Parathyroid adenoma (tissue), 2 donors: ENCODE results near the gene MICOS13.

ENCODE experiments used
- H2AFZ ChIP-seq: fragments of 300-600 bp; sonication (generic); one replicate; pipeline ENCODE4 v1.7.0; 2017; ENCODE audit warnings: antibody characterized with exemption, mild to moderate bottlenecking
- H3K27ac ChIP-seq: fragments of 300-600 bp; sonication (generic); one replicate; pipeline ENCODE4 v1.7.0; 2017
- H3K27me3 ChIP-seq: fragments of 300-600 bp; sonication (generic); one replicate; pipeline ENCODE4 v1.7.0; 2017; ENCODE audit warnings: low read length; ENCODE audit not compliant: control insufficient read depth, insufficient read depth
- H3K36me3 ChIP-seq: fragments of 300-600 bp; sonication (generic); one replicate; pipeline ENCODE4 v1.7.0; 2017; ENCODE audit warnings: low read length; ENCODE audit not compliant: control insufficient read depth, insufficient read depth
- H3K4me1 ChIP-seq: fragments of 300-600 bp; sonication (generic); one replicate; pipeline ENCODE4 v1.7.0; 2017; ENCODE audit warnings: control low read depth
- H3K4me2 ChIP-seq: fragments of 300-600 bp; sonication (generic); one replicate; pipeline ENCODE4 v1.7.0; 2017; ENCODE audit warnings: low read length
- H3K4me3 ChIP-seq: fragments of 300-600 bp; sonication (generic); one replicate; pipeline ENCODE4 v1.7.0; 2017; ENCODE audit warnings: low read depth, low read length
- H3K79me2 ChIP-seq: fragments of 300-600 bp; sonication (generic); one replicate; pipeline ENCODE4 v1.7.0; 2017; ENCODE audit warnings: control low read depth
- H3K9ac ChIP-seq: fragments of 300-600 bp; sonication (generic); one replicate; pipeline ENCODE4 v1.7.0; 2017; ENCODE audit warnings: mild to moderate bottlenecking
- H3K9me3 ChIP-seq: fragments of 300-600 bp; sonication (generic); one replicate; pipeline ENCODE4 v1.7.0; 2017; ENCODE audit warnings: low read length; ENCODE audit not compliant: control insufficient read depth
- TF ChIP-seq, protein P1 (sequence below): fragments of 300-600 bp; sonication (generic); IDR thresholded peaks from one replicate; pipeline ENCODE4 v1.7.0; 2017; ENCODE audit warnings: antibody characterized with exemption, mild to moderate bottlenecking
- donor health status: primary hyperparathyroidism.

The MICOS13 gene

DNA sequence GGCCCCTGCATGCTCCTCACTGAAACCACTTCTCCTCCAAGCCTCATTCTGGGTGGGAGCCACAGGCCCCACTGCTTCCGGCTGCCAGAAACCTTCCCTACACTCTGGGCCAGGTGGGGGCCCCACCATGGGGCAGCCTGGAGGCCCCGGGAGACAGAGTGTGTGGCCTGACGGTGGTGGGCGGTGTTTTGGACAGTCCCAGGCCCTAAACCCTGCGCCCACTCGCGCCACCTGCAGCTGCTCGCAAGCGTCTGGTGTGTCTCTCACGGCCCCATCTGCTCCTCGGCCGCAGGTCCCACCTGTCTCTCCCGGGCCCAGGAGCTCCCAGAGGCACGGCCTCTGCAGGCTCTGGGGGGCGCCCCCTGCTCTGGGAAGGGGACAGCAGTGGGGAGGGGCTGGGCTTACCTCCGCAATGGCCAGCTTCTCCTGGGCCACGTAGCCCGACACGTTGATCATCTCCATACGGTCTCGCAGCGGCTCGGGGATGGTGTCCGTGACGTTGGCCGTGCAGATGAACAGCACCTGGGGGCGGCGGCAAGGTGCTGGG is 15.4 kb upstream of the MICOS13 start:
- H3K36me3 ChIP-seq, result no peaks in the 10 kb centered on the region
- H3K4me3 ChIP-seq, result no peak overlapping the region
- H3K9ac ChIP-seq, result no peak overlapping the region
- TF ChIP-seq, protein P1, sequence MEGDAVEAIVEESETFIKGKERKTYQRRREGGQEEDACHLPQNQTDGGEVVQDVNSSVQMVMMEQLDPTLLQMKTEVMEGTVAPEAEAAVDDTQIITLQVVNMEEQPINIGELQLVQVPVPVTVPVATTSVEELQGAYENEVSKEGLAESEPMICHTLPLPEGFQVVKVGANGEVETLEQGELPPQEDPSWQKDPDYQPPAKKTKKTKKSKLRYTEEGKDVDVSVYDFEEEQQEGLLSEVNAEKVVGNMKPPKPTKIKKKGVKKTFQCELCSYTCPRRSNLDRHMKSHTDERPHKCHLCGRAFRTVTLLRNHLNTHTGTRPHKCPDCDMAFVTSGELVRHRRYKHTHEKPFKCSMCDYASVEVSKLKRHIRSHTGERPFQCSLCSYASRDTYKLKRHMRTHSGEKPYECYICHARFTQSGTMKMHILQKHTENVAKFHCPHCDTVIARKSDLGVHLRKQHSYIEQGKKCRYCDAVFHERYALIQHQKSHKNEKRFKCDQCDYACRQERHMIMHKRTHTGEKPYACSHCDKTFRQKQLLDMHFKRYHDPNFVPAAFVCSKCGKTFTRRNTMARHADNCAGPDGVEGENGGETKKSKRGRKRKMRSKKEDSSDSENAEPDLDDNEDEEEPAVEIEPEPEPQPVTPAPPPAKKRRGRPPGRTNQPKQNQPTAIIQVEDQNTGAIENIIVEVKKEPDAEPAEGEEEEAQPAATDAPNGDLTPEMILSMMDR, result no peak
- H2AFZ ChIP-seq, result no peak overlapping the region
- H3K27ac ChIP-seq, result no peak overlapping the region
- no peaks in the 10 kb centered on the region for H3K9me3 ChIP-seq
- no peak overlapping the region for H3K4me2 ChIP-seq
- H3K79me2 ChIP-seq, result peaks cover 27% of the 10 kb centered on the region
- no peaks in the 10 kb centered on the region for H3K4me1 ChIP-seq
- H3K27me3 ChIP-seq, result no peaks in the 10 kb centered on the region

DNA sequence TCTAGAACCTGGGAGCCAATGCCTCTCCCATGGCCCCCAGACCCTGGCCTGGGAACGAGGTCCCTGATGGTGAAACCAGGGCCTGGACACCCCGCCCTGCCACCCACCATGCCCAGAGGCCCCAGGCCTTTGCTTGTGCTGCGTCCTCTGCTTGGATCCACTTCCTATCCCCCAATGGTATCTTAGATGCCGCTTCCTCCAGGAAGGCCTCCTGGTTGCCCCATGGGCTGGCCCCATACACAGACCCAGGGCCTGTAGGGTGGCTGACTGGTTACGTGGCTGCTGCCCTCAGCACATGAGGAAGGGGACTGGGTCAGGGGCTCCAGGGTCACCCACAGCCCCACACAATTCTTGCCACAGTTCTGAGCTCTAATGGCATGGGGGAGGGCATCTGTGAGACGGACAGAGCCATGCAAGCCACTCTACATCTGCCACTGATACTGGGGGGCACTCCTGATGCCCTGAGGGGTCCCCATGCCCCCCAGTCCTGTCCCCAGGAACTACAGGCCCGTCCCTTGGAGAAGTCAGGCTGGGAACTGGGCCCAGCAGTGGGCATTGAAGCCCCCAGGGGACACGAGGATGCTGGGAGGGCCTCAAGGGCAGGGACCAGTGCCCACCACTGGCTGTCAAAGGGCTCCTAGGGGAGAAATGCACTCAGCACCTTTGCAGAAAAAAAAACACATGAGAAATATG is 14.8 kb upstream of the MICOS13 start:
- no peaks in the 10 kb centered on the region for H3K4me1 ChIP-seq
- H3K36me3 ChIP-seq, result no peaks in the 10 kb centered on the region
- TF ChIP-seq, protein P1, result no peak

DNA sequence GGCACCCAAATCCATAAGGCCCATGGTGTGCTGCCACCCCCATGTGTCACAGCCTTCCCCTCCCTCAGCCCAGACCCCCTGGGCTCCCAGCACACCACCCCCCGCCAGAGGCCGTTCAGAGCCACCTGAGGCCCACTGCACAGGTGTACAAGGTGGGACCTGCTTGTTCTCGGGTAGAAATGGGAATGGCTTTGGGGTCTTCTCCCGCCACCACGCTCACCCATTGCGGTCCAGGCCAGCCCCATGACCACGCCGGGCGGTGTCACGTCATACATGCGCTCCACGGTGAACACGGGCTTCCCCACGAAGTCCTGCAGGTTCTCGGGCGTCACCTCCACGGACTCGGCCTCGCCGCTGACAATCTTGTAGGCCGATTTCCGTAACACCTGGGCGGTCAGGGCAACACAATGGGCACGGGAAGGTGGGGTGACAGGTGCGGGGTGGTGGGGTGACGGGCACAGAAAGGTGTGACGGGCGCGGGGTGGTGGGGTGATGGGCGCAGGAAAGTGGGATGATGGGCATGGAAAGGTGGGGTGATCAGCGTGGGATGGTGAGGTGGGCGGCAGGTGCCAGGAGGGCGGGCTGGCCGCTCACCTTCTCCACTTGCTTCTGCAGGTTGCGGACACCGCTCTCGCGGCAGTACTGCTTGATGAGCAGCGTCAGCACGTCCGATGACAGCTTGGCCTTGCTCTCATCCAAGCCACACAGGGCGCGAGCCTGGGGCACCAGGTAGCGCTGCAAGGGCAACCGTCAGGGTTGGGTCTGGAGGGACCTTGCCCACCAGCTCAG is 14.0 kb upstream of the MICOS13 start:
- H3K27ac ChIP-seq, result no peak overlapping the region
- H3K36me3 ChIP-seq, result no peaks in the 10 kb centered on the region
- H2AFZ ChIP-seq, result no peak overlapping the region
- H3K79me2 ChIP-seq, result peaks cover 27% of the 10 kb centered on the region
- H3K9ac ChIP-seq, result no peak overlapping the region
- no peaks in the 10 kb centered on the region for H3K4me1 ChIP-seq
- H3K27me3 ChIP-seq, result no peaks in the 10 kb centered on the region
- H3K4me3 ChIP-seq, result no peak overlapping the region
- H3K9me3 ChIP-seq, result no peaks in the 10 kb centered on the region
- TF ChIP-seq, protein P1, result no peak
- no peak overlapping the region for H3K4me2 ChIP-seq

More for the DNA sequence above, 14.8 kb upstream of the MICOS13 start:
- H3K27ac ChIP-seq, result no peak overlapping the region
- no peaks in the 10 kb centered on the region for H3K9me3 ChIP-seq
- no peaks in the 10 kb centered on the region for H3K27me3 ChIP-seq
- H3K9ac ChIP-seq, result no peak overlapping the region
- H2AFZ ChIP-seq, result no peak overlapping the region
- no peak overlapping the region for H3K4me2 ChIP-seq
- H3K79me2 ChIP-seq, result peaks cover 27% of the 10 kb centered on the region
- no peak overlapping the region for H3K4me3 ChIP-seq

DNA sequence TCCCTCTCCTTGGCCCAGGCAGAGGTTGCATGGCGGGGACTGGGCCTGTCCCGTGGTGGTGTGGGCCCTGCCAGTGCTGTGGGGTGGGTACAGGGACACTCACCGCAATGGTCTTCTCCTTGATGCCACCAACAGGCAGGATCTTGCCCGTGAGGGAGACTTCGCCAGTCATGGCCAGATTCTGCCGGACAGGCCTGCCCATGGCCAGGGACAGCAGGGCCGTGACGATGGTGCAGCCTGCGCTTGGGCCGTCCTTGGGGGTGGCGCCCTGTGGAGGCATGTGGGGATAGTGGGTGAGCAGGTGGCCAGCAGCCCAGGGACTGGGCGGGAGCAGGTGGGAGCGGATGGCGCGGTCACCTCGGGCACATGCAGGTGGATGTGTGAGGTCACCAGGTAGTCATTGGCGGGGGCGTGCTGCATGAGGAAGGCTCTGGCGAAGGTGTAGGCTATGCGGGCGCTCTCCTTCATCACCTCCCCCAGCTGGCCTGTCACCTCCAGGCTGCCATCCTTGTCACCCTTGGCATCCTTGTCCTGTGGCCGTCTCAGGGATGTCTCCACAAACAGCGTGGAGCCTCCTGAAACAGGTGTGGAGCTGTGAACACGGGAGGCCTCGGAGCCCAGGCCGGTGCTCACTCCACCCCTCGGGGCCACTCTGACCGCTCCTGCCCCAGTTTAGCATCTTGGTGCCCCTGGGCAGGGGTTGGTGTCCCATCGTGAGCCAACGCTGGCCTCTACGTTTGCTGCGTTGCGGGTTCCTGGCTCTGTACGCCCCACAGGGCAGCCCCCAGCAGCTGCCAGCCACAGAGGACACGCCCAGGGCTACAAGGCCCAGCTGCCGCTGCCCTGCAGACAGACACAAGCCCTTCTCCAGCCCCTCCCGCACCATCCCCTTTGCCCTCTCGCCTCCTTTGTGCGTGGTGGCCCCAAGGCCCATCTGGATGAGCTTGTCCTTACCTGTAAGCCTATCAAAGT is 13.2 kb upstream of the MICOS13 start:
- no peaks in the 10 kb centered on the region for H3K36me3 ChIP-seq
- no peaks in the 10 kb centered on the region for H3K4me1 ChIP-seq
- H3K79me2 ChIP-seq, result peaks cover 27% of the 10 kb centered on the region
- no peaks in the 10 kb centered on the region for H3K9me3 ChIP-seq
- H2AFZ ChIP-seq, result no peak overlapping the region
- TF ChIP-seq, protein P1, result no peak
- no peak overlapping the region for H3K4me3 ChIP-seq
- H3K27ac ChIP-seq, result no peak overlapping the region
- no peaks in the 10 kb centered on the region for H3K27me3 ChIP-seq
- no peak overlapping the region for H3K4me2 ChIP-seq
- H3K9ac ChIP-seq, result no peak overlapping the region
